PC-3 (cell line): Measurements from ENCODE around the gene COL8A2. TPM values are rescaled to one million over a fixed set of nuclear protein-coding genes. Genes with fewer than 3 reads are reported as not detected.

ENCODE experiments used
- ATAC-seq: fragments of 200-7000 bp; cut with Tn5 transposase; 2 replicates; pipeline ENCODE4 v1.9.1; 2020; ENCODE audit warnings: mild to moderate bottlenecking, moderate library complexity
- BruUV-seq: library from RNA; stranded (reverse); fragments of 400-500 nt; replicated peaks from 2 replicates; lab custom pipeline; 2021; lab: Mats Ljungman, UMichigan
- CTCF ChIA-PET: fragments of 300-600 bp; sonication (Branson Sonifier 250); formaldehyde crosslinking; loops from one replicate; lab custom pipeline; 2022; ENCODE audit warnings: antibody characterized with exemption; lab: Charles Lee
- POLR2A ChIA-PET: fragments of 300-600 bp; sonication (Branson Sonifier 250); formaldehyde crosslinking; loops from one replicate; lab custom pipeline; 2022; ENCODE audit warnings: antibody characterized with exemption; ENCODE audit not compliant: unreplicated experiment; lab: Charles Lee
- DNase-seq: peaks from one replicate; pipeline ENCODE4 v3.0.0-alpha.2; 2015
- H2AFZ ChIP-seq: fragments of 300-600 bp; sonication (generic); 2 replicates; pipeline ENCODE4 v1.6.0; 2016; ENCODE audit warnings: antibody characterized with exemption, low read length
- H3F3A ChIP-seq: fragments of 300-600 bp; sonication (generic); one replicate; pipeline ENCODE4 v1.6.0; 2017; ENCODE audit warnings: antibody characterized with exemption, low read length, control low read depth, mild to moderate bottlenecking; ENCODE audit not compliant: unreplicated experiment
- H3K27ac ChIP-seq: fragments of 300-600 bp; sonication (generic); 2 replicates; pipeline ENCODE4 v1.5.1; 2016; ENCODE audit warnings: mild to moderate bottlenecking, low read length
- H3K27me3 ChIP-seq: fragments of 300-600 bp; sonication (generic); 2 replicates; pipeline ENCODE4 v1.6.1; 2016; ENCODE audit warnings: low read length, mixed read lengths
- H3K36me3 ChIP-seq: fragments of 300-600 bp; sonication (generic); 2 replicates; pipeline ENCODE4 v1.6.1; 2016; ENCODE audit warnings: low read depth, mixed run types, low read length, mixed read lengths
- H3K4me1 ChIP-seq: fragments of 300-600 bp; sonication (generic); 2 replicates; pipeline ENCODE4 v1.5.1; 2016; ENCODE audit warnings: low read length; ENCODE audit not compliant: insufficient read depth
- H3K4me2 ChIP-seq: fragments of 300-600 bp; sonication (generic); 2 replicates; pipeline ENCODE4 v1.6.0; 2016; ENCODE audit warnings: low read length
- H3K4me3 ChIP-seq: fragments of 300-600 bp; sonication (generic); 2 replicates; pipeline ENCODE4 v1.5.1; 2016; ENCODE audit warnings: mild to moderate bottlenecking, low read length, mixed read lengths
- H3K79me2 ChIP-seq: fragments of 300-600 bp; sonication (generic); 2 replicates; pipeline ENCODE4 v1.6.1; 2017; ENCODE audit warnings: low read length, mixed read lengths
- H3K9ac ChIP-seq: fragments of 300-600 bp; sonication (generic); 2 replicates; pipeline ENCODE4 v1.6.0; 2016; ENCODE audit warnings: mild to moderate bottlenecking, low read length
- H3K9me2 ChIP-seq: fragments of 300-600 bp; sonication (generic); replicated peaks from 2 replicates; pipeline ENCODE4 v1.6.1; 2016; ENCODE audit warnings: mixed run types, low read length, mixed read lengths
- H3K9me3 ChIP-seq: fragments of 300-600 bp; sonication (generic); 2 replicates; pipeline ENCODE4 v1.6.1; 2016; ENCODE audit warnings: low read length, mixed read lengths
- H4K20me1 ChIP-seq: fragments of 300-600 bp; sonication (generic); 2 replicates; pipeline ENCODE4 v1.6.1; 2016; ENCODE audit warnings: low read length, mixed read lengths
- CTCF ChIP-seq: fragments of 300-600 bp; sonication (generic); conservative IDR thresholded peaks from 2 replicates; pipeline ENCODE4 v1.5.1; 2017; ENCODE audit warnings: antibody characterized with exemption, low read depth, mild to moderate bottlenecking, low read length
- EZH2 ChIP-seq: fragments of 300-600 bp; sonication (generic); IDR thresholded peaks from one replicate; pipeline ENCODE4 v1.6.1; 2017; ENCODE audit warnings: antibody characterized with exemption, mild to moderate bottlenecking, low read length; ENCODE audit not compliant: unreplicated experiment
- EZH2phosphoT487 ChIP-seq: fragments of 300-600 bp; sonication (generic); IDR thresholded peaks from 2 replicates; pipeline ENCODE4 v1.6.1; 2018; ENCODE audit warnings: mild to moderate bottlenecking, antibody characterized with exemption, low read length, borderline replicate concordance
- intact Hi-C: fragments of 100-400 bp; cut with micrococcal nuclease; formaldehyde crosslinking; loops from 2 replicates; pipeline ENCODE4 v1.9.0; 2023
- total RNA-seq: library from RNA; depleted of rRNA; stranded (reverse); fragments of >200 nt; gene quantifications from 2 replicates; pipeline ENCODE4 v1.2.3, GENCODE V29; 2014

The COL8A2 gene
- total RNA-seq, 1 experiment from 2014 or later, result 0.26 TPM

GRCh38 chr1:36154335-36154734 lies 29.3 kb upstream of the COL8A2 start:
- Histone ChIP-seq H3K9me2 (no peaks in the 10 kb centered on the region), H3K9ac (no peak overlapping the region), H3K36me3 (no peaks in the 10 kb centered on the region; the same call in 1 of the 2 replicates), H3K27ac (no peak overlapping the region), H3F3A (no peaks in the 10 kb centered on the region), H3K4me2 (no peak overlapping the region), H2AFZ (no peak overlapping the region), H3K4me1 (peaks cover 45% of the 10 kb centered on the region), H3K27me3 (no peaks in the 10 kb centered on the region), H4K20me1 (peaks cover 17% of the 10 kb centered on the region), H3K4me3 (no peak overlapping the region), H3K9me3 (no peaks in the 10 kb centered on the region), H3K79me2 (peaks cover 33% of the 10 kb centered on the region)
- BruUV-seq, result no TSS peak
- ATAC-seq, result no peak
- POLR2A ChIA-PET, result no interaction called here
- no peak for TF ChIP-seq CTCF
- no peak for TF ChIP-seq EZH2
- no peak for TF ChIP-seq EZH2phosphoT487
- DNase-seq, result no peak
- CTCF ChIA-PET, result no interaction called here
- intact Hi-C loops, result no loop called here

- Histone ChIP-seq H3K36me3 (no peaks in the 10 kb centered on the region; the same call in 1 of the 2 replicates), H3K9me3 (no peaks in the 10 kb centered on the region), H3K4me3 (no peak overlapping the region), H3K79me2 (peaks cover 34% of the 10 kb centered on the region), H3K27ac (no peak overlapping the region), H3K4me1 (peaks cover 42% of the 10 kb centered on the region), H3K9me2 (no peaks in the 10 kb centered on the region), H3K27me3 (no peaks in the 10 kb centered on the region), H3F3A (no peaks in the 10 kb centered on the region), H4K20me1 (peaks cover 18% of the 10 kb centered on the region), H3K9ac (no peak overlapping the region), H2AFZ (no peak overlapping the region), H3K4me2 (no peak overlapping the region)
- TF ChIP-seq CTCF (no peak), EZH2 (no peak), EZH2phosphoT487 (no peak)
- ChIA-PET POLR2A (no interaction called here), CTCF (no interaction called here)
- BruUV-seq, result no TSS peak
- ATAC-seq, result no peak
- intact Hi-C loops, result no loop called here
- no peak for DNase-seq
Observed at GRCh38 chr1:36153476-36153875, 28.5 kb upstream of the COL8A2 start.

GRCh38 chr1:36151845-36152203 lies 26.8 kb upstream of the COL8A2 start:
- TF ChIP-seq CTCF (no peak), EZH2phosphoT487 (no peak), EZH2 (no peak)
- H3K9me3 ChIP-seq, result no peaks in the 10 kb centered on the region
- H3K27ac ChIP-seq, result peak overlapping the region; percentile 96; the same call in 1 of the 2 replicates
- no peaks in the 10 kb centered on the region for H3F3A ChIP-seq
- no peak for ATAC-seq
- H3K79me2 ChIP-seq, result peaks cover 34% of the 10 kb centered on the region
- intact Hi-C loops, result no loop called here
- H2AFZ ChIP-seq, result no peak overlapping the region
- ChIA-PET CTCF (interaction anchor here (0.5 kb wide), 1 partner anchor 271 kb away, joined by 4 read pairs; no protein-coding TSS in a partner anchor), POLR2A (no interaction called here)
- 0 out of 2 replicates have a peak, but pooled peaks cover under 1% of the 10 kb centered on the region for H3K36me3 ChIP-seq
- peaks cover 35% of the 10 kb centered on the region for H3K4me1 ChIP-seq
- no peak for DNase-seq
- no peak overlapping the region for H3K4me2 ChIP-seq
- H3K9me2 ChIP-seq, result no peaks in the 10 kb centered on the region
- H3K9ac ChIP-seq, result no peak overlapping the region
- 0 out of 2 replicates have a peak, but pooled peaks cover 7% of the 10 kb centered on the region for H4K20me1 ChIP-seq
- H3K27me3 ChIP-seq, result no peaks in the 10 kb centered on the region
- H3K4me3 ChIP-seq, result no peak overlapping the region
- no TSS peak for BruUV-seq
